ENCODE measurements around the gene BPIFB4. TPM values are rescaled to one million over a fixed set of nuclear protein-coding genes. Genes with fewer than 3 reads are reported as not detected.
"Not testable (repeated sequence)": the region's sequence is repeated elsewhere in the genome, so short reads cannot be mapped to it uniquely, and the experiment has no call there.

The BPIFB4 gene
- total and polyA plus RNA-seq, 2 experiments from 2014 or later, result not detected

DNA sequence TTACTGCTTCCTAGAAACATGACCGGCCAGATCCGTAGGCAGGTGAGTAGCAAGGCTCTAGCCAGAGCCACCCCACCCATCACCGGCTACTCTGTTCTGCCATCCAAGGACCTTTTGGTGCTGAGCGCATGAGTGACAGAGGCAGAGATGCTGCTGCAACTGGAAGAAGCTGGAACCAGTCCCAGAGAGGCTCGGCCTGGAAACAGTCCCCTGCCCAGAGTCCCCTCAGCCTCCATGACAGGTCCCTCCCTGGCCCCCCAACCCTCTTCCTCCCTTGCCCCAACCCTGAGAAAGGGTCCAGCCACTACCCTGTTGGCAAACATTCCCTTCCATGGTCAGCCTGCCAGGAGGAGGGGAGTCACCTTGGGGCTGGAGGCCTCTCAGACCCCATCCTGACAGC, 31.9 kb downstream of the BPIFB4 start:
- 67 to 80% methylated on average over 5 of the region's 5 CpGs for WGBS, 2 experiments (ENCODE audit: low coverage in 1 of 2, low lambda C conversion rate in 2 of 2, missing lambda C conversion rate in 2 of 2)
- in situ Hi-C loops (cut with MboI), result no loop called here
- H4K20me1 ChIP-seq (ENCODE audit: insufficient read depth), result no peaks in the 10 kb centered on the region

DNA sequence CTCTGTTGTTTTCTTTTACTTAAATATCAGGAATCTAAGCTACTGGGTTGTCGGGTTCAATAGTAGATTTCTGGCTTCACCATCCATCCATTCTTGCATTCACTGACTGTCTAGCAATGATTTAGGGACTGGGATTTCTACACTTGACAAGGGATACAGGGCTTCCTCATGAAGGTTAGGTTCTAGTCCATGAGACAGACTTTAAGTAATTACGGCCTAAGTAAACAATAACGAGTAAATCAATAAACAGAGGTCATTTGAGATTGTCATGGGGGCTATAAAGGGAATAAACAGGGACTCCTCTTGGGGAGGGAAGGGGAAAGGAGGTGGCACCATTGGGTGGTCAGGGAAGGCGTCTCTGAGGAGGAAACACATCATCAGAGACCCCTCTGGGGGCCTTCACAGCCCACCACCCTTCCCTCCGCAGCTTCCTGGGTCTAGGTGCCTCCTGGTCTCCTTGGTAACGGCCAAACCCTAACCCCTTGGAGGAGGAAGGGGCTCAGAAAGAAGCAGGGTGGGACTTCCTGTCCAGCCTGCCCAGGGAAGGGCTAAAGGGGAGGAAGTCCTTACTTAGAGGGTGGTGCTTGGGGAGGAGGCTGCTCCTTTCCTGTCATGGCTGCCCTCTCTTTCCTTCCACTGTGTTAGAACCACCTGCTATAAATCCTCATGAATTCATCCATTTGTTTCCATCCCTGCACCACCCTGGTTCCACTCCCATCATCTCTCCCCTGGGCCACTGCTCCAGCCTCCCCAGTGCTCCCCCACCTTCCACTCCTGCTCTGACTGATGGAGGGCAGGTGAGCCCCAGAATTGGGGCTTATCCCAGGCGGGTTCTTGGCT, 33.3 kb downstream of the BPIFB4 start:
- in situ Hi-C loops (cut with MboI), result no loop called here
- DNase-seq, result no peak
- H3K36me3 ChIP-seq (ENCODE audit: low read depth), result no peaks in the 10 kb centered on the region
- H3K4me3 ChIP-seq, result no peak overlapping the region
- H3K27me3 ChIP-seq (replicated peaks; ENCODE audit: insufficient read depth), result peaks cover 15% of the 10 kb centered on the region; the same call in 1 of the 2 replicates
- no peak overlapping the region for H3K4me2 ChIP-seq (ENCODE audit: unreplicated experiment)
- no peaks in the 10 kb centered on the region for H3K4me1 ChIP-seq (ENCODE audit: insufficient read depth)
- H3K9me2 ChIP-seq (ENCODE audit: insufficient read depth), result no peaks in the 10 kb centered on the region
- H4K20me1 ChIP-seq (ENCODE audit: insufficient read depth), result no peaks in the 10 kb centered on the region
- 32 to 34% methylated on average over 7 of the region's 7 CpGs for WGBS, 2 experiments (ENCODE audit: low coverage in 1 of 2, low lambda C conversion rate in 2 of 2, missing lambda C conversion rate in 2 of 2)
- H3F3A ChIP-seq (ENCODE audit: insufficient read depth), result no peaks in the 10 kb centered on the region
- H3K27ac ChIP-seq, result no peak overlapping the region
- H3K9me3 ChIP-seq (ENCODE audit: low read depth), result no peaks in the 10 kb centered on the region
- no peak for TF ChIP-seq EZH2phosphoT487 (IDR thresholded peaks at IDR 0.05; ENCODE audit: insufficient read depth, low read depth)
- no peak for TF ChIP-seq EZH2 (IDR thresholded peaks at IDR 0.05; ENCODE audit: insufficient read depth, poor library complexity, severe bottlenecking)
- no peak overlapping the region for H3K9ac ChIP-seq
- no peaks in the 10 kb centered on the region for H3K79me2 ChIP-seq (ENCODE audit: insufficient read depth)
- no peak overlapping the region for H2AFZ ChIP-seq

More for the DNA sequence above, 31.9 kb downstream of the BPIFB4 start:
- Histone ChIP-seq H3K9me3 (ENCODE audit: low read depth) (no peaks in the 10 kb centered on the region), H2AFZ (no peak overlapping the region), H3K9ac (no peak overlapping the region), H3K36me3 (ENCODE audit: low read depth) (no peaks in the 10 kb centered on the region), H3K79me2 (ENCODE audit: insufficient read depth) (no peaks in the 10 kb centered on the region), H3K9me2 (ENCODE audit: insufficient read depth) (no peaks in the 10 kb centered on the region), H3K4me3 (no peak overlapping the region), H3K27me3 (replicated peaks; ENCODE audit: insufficient read depth) (peaks cover 18% of the 10 kb centered on the region; the same call in 1 of the 2 replicates), H3K27ac (no peak overlapping the region), H3K4me1 (ENCODE audit: insufficient read depth) (no peaks in the 10 kb centered on the region), H3K4me2 (ENCODE audit: unreplicated experiment) (no peak overlapping the region), H3F3A (ENCODE audit: insufficient read depth) (no peaks in the 10 kb centered on the region)
- no peak for TF ChIP-seq EZH2 (IDR thresholded peaks at IDR 0.05; ENCODE audit: insufficient read depth, poor library complexity, severe bottlenecking)
- no peak for TF ChIP-seq EZH2phosphoT487 (IDR thresholded peaks at IDR 0.05; ENCODE audit: insufficient read depth, low read depth)
- DNase-seq, result no peak

DNA sequence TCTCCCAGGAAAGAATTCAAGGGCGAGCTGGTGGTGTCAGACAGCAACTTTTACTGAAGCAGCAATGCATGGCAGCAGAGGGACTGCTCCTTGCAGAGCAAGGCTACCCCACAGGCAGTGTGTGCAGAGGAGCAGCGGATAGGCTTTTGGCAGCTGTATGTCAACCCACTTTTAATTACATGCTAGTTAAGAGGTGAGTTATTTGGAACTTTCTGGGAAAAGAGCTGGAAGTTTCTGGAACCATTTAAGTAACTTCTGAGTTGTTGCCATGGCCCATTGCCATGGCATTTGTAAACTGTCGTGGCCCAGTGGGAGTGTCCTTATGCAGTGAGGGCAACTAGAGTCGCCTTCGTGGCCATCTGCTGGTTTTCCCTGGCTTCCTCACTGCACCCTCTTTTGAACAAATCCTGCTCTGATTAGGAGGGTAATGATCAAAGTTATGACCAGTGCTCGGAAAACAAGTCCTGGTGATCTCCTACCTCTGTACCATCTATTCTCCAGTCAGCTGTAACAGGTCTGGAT, 34.0 kb downstream of the BPIFB4 start:
- H4K20me1 ChIP-seq (ENCODE audit: insufficient read depth), result no peaks in the 10 kb centered on the region
- H3K36me3 ChIP-seq (ENCODE audit: low read depth), result no peaks in the 10 kb centered on the region
- no peaks in the 10 kb centered on the region for H3K4me1 ChIP-seq (ENCODE audit: insufficient read depth)
- H3K27ac ChIP-seq, result no peak overlapping the region
- H3K79me2 ChIP-seq (ENCODE audit: insufficient read depth), result no peaks in the 10 kb centered on the region
- no peak for TF ChIP-seq EZH2phosphoT487 (IDR thresholded peaks at IDR 0.05; ENCODE audit: insufficient read depth, low read depth)
- no peak for TF ChIP-seq EZH2 (IDR thresholded peaks at IDR 0.05; ENCODE audit: insufficient read depth, poor library complexity, severe bottlenecking)
- H3K9ac ChIP-seq, result no peak overlapping the region
- H3K9me3 ChIP-seq (ENCODE audit: low read depth), result no peaks in the 10 kb centered on the region
- peaks cover 14% of the 10 kb centered on the region; the same call in 1 of the 2 replicates for H3K27me3 ChIP-seq (replicated peaks; ENCODE audit: insufficient read depth)
- H3K9me2 ChIP-seq (ENCODE audit: insufficient read depth), result no peaks in the 10 kb centered on the region
- no peaks in the 10 kb centered on the region for H3F3A ChIP-seq (ENCODE audit: insufficient read depth)
- DNase-seq, result peak; percentile 17
- in situ Hi-C loops (cut with MboI), result no loop called here
- no peak overlapping the region for H2AFZ ChIP-seq
- 7% methylated on average over 6 of the region's 6 CpGs for WGBS, 2 experiments (ENCODE audit: low coverage in 1 of 2, low lambda C conversion rate in 2 of 2, missing lambda C conversion rate in 2 of 2)
- H3K4me2 ChIP-seq (ENCODE audit: unreplicated experiment), result no peak overlapping the region
- no peak overlapping the region for H3K4me3 ChIP-seq

DNA sequence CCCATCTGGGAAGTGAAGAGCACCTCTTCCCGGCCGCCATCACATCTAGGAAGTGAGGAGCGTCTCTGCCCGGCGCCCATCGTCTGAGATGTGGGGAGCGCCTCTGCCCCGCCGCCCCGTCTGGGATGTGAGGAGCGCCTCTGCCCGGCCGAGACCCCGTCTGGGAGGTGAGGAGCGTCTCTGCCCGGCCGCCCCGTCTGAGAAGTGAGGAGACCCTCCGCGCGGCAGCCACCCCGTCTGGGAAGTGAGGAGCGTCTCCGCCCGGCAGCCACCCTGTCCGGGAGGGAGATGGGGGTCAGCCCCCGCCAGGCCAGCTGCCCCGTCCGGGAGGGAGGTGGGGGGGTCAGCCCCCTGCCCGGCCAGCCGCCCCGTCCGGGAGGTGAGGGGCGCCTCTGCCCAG, 36.1 kb downstream of the BPIFB4 start:
- H3K9ac ChIP-seq; H4K20me1 ChIP-seq (ENCODE audit: insufficient read depth); H3K36me3 ChIP-seq (ENCODE audit: low read depth); H2AFZ ChIP-seq; H3K9me3 ChIP-seq (ENCODE audit: low read depth); H3K4me3 ChIP-seq; H3K27ac ChIP-seq; H3K9me2 ChIP-seq (ENCODE audit: insufficient read depth); H3K4me1 ChIP-seq (ENCODE audit: insufficient read depth); H3K79me2 ChIP-seq (ENCODE audit: insufficient read depth); H3K4me2 ChIP-seq (ENCODE audit: unreplicated experiment); H3F3A ChIP-seq (ENCODE audit: insufficient read depth); DNase-seq; in situ Hi-C loops (cut with MboI): not testable (repeated sequence)
- 76% methylated on average over 34 of the region's 34 CpGs; no CpG with 5 or more reads in 1 of the 2 experiments for WGBS, 2 experiments (ENCODE audit: low coverage in 1 of 2, low lambda C conversion rate in 2 of 2, missing lambda C conversion rate in 2 of 2)
- peaks cover 14% of the 10 kb centered on the region; the same call in 1 of the 2 replicates for H3K27me3 ChIP-seq (replicated peaks; ENCODE audit: insufficient read depth)

Data from GM23248 (cell line).